Mucosa of stomach (tissue), 1 donor: ENCODE measurements around the gene DPP10.

ENCODE experiments used
- H3K27me3 ChIP-seq: one replicate; pipeline ENCODE4 v1.7.0; 2013; ENCODE audit warnings: mild to moderate bottlenecking, low read length; ENCODE audit not compliant: control insufficient read depth, insufficient read depth
- H3K36me3 ChIP-seq: one replicate; pipeline ENCODE4 v1.7.0; 2013; ENCODE audit warnings: low read length; ENCODE audit not compliant: control insufficient read depth, insufficient read depth
- H3K4me1 ChIP-seq: one replicate; pipeline ENCODE4 v1.7.0; 2013; ENCODE audit warnings: mild to moderate bottlenecking, low read length; ENCODE audit not compliant: control insufficient read depth, insufficient read depth
- H3K4me3 ChIP-seq: one replicate; pipeline ENCODE4 v1.7.0; 2013; ENCODE audit warnings: low read length
- H3K9ac ChIP-seq: one replicate; pipeline ENCODE4 v1.7.0; 2013; ENCODE audit warnings: mild to moderate bottlenecking, low read length, moderate library complexity
- H3K9me3 ChIP-seq: one replicate; pipeline ENCODE4 v1.7.0; 2013; ENCODE audit warnings: mild to moderate bottlenecking, low read length, moderate library complexity; ENCODE audit not compliant: control insufficient read depth
- donor health status: Pancreatic carcinoma.

Gene DPP10

GRCh38 chr2:114787486-114787885 lies 345.0 kb downstream of the DPP10 start:
- Histone ChIP-seq H3K4me1 (no peaks in the 10 kb centered on the region), H3K4me3 (no peak overlapping the region), H3K9me3 (no peaks in the 10 kb centered on the region), H3K27me3 (no peaks in the 10 kb centered on the region), H3K36me3 (no peaks in the 10 kb centered on the region), H3K9ac (no peak overlapping the region)

- Histone ChIP-seq H3K36me3 (no peaks in the 10 kb centered on the region), H3K4me1 (no peaks in the 10 kb centered on the region), H3K9me3 (no peaks in the 10 kb centered on the region), H3K4me3 (no peak overlapping the region), H3K27me3 (no peaks in the 10 kb centered on the region), H3K9ac (no peak overlapping the region)
Measured at GRCh38 chr2:114789989-114790388, 347.5 kb downstream of the DPP10 start.

GRCh38 chr2:114797540-114797939 lies 355.1 kb downstream of the DPP10 start:
- Histone ChIP-seq H3K9ac (no peak overlapping the region), H3K27me3 (no peaks in the 10 kb centered on the region), H3K36me3 (no peaks in the 10 kb centered on the region), H3K4me1 (no peaks in the 10 kb centered on the region), H3K9me3 (no peaks in the 10 kb centered on the region), H3K4me3 (no peak overlapping the region)

- Histone ChIP-seq H3K27me3 (no peaks in the 10 kb centered on the region), H3K9ac (no peak overlapping the region), H3K4me1 (no peaks in the 10 kb centered on the region), H3K9me3 (no peaks in the 10 kb centered on the region), H3K4me3 (no peak overlapping the region), H3K36me3 (no peaks in the 10 kb centered on the region)
Measured at GRCh38 chr2:114797942-114798341, 355.5 kb downstream of the DPP10 start.

GRCh38 chr2:114800371-114800770 lies 357.9 kb downstream of the DPP10 start:
- no peaks in the 10 kb centered on the region for H3K4me1 ChIP-seq
- no peaks in the 10 kb centered on the region for H3K36me3 ChIP-seq
- H3K27me3 ChIP-seq, result no peaks in the 10 kb centered on the region
- H3K4me3 ChIP-seq, result no peak overlapping the region
- H3K9me3 ChIP-seq, result no peaks in the 10 kb centered on the region
- H3K9ac ChIP-seq, result no peak overlapping the region

GRCh38 chr2:114805195-114805594 lies 362.8 kb downstream of the DPP10 start:
- Histone ChIP-seq H3K4me3 (no peak overlapping the region), H3K4me1 (peaks cover 3% of the 10 kb centered on the region), H3K9me3 (no peaks in the 10 kb centered on the region)

GRCh38 chr2:114810092-114810491 lies 367.7 kb downstream of the DPP10 start:
- H3K27me3 ChIP-seq, result no peaks in the 10 kb centered on the region
- no peaks in the 10 kb centered on the region for H3K36me3 ChIP-seq
- peaks cover 3% of the 10 kb centered on the region for H3K4me1 ChIP-seq
- no peaks in the 10 kb centered on the region for H3K9me3 ChIP-seq
- H3K4me3 ChIP-seq, result no peak overlapping the region
- H3K9ac ChIP-seq, result no peak overlapping the region

More at GRCh38 chr2:114805195-114805594, 362.8 kb downstream of the DPP10 start:
- Histone ChIP-seq H3K9ac (no peak overlapping the region), H3K36me3 (no peaks in the 10 kb centered on the region), H3K27me3 (no peaks in the 10 kb centered on the region)

GRCh38 chr2:114812261-114812660 lies 369.8 kb downstream of the DPP10 start:
- no peaks in the 10 kb centered on the region for H3K9me3 ChIP-seq
- no peaks in the 10 kb centered on the region for H3K36me3 ChIP-seq
- no peak overlapping the region for H3K4me3 ChIP-seq
- no peaks in the 10 kb centered on the region for H3K27me3 ChIP-seq
- H3K4me1 ChIP-seq, result peaks cover 3% of the 10 kb centered on the region
- H3K9ac ChIP-seq, result no peak overlapping the region

GRCh38 chr2:114814355-114814754 lies 371.9 kb downstream of the DPP10 start:
- Histone ChIP-seq H3K27me3 (no peaks in the 10 kb centered on the region), H3K9ac (no peak overlapping the region), H3K36me3 (no peaks in the 10 kb centered on the region), H3K9me3 (no peaks in the 10 kb centered on the region), H3K4me3 (no peak overlapping the region), H3K4me1 (no peaks in the 10 kb centered on the region)

- Histone ChIP-seq H3K4me3 (no peak overlapping the region), H3K4me1 (no peaks in the 10 kb centered on the region), H3K9me3 (no peaks in the 10 kb centered on the region), H3K9ac (no peak overlapping the region), H3K27me3 (no peaks in the 10 kb centered on the region), H3K36me3 (no peaks in the 10 kb centered on the region)
Measured at GRCh38 chr2:114821055-114821454, 378.6 kb downstream of the DPP10 start.

- Histone ChIP-seq H3K9ac (no peak overlapping the region), H3K27me3 (no peaks in the 10 kb centered on the region), H3K9me3 (no peaks in the 10 kb centered on the region), H3K4me1 (no peaks in the 10 kb centered on the region), H3K36me3 (no peaks in the 10 kb centered on the region), H3K4me3 (no peak overlapping the region)
Measured at GRCh38 chr2:114843963-114844362, 401.5 kb downstream of the DPP10 start.

GRCh38 chr2:114857196-114857595 lies 414.8 kb downstream of the DPP10 start:
- H3K27me3 ChIP-seq, result no peaks in the 10 kb centered on the region
- H3K4me1 ChIP-seq, result no peaks in the 10 kb centered on the region
- H3K4me3 ChIP-seq, result no peak overlapping the region
- H3K36me3 ChIP-seq, result no peaks in the 10 kb centered on the region
- H3K9me3 ChIP-seq, result no peaks in the 10 kb centered on the region
- H3K9ac ChIP-seq, result no peak overlapping the region
